IPS-18a (cell line): ENCODE measurements around the gene NUP42.
"Not testable (repeated sequence)": the region's sequence is repeated elsewhere in the genome, so short reads cannot be mapped to it uniquely, and the experiment has no call there.

Experiments used
- H3K27ac ChIP-seq: one replicate; pipeline ENCODE4 v1.5.1; 2013; ENCODE audit warnings: low read length
- H3K27me3 ChIP-seq: one replicate; pipeline ENCODE4 v1.6.1; 2013; ENCODE audit warnings: mild to moderate bottlenecking, low read length; ENCODE audit not compliant: control insufficient read depth, insufficient read depth
- H3K36me3 ChIP-seq: one replicate; pipeline ENCODE4 v1.6.1; 2013; ENCODE audit warnings: low read depth, low read length; ENCODE audit not compliant: control insufficient read depth
- H3K4me1 ChIP-seq: one replicate; pipeline ENCODE4 v1.6.1; 2013; ENCODE audit warnings: low read depth, low read length; ENCODE audit not compliant: control insufficient read depth
- H3K4me3 ChIP-seq: one replicate; pipeline ENCODE4 v1.5.1; 2013; ENCODE audit warnings: low read length
- H3K9ac ChIP-seq: one replicate; pipeline ENCODE4 v1.6.1; 2013; ENCODE audit warnings: mild to moderate bottlenecking, low read length, moderate library complexity
- H3K9me3 ChIP-seq: one replicate; pipeline ENCODE4 v1.6.1; 2013; ENCODE audit warnings: low read depth, low read length; ENCODE audit not compliant: control insufficient read depth

Gene NUP42

DNA sequence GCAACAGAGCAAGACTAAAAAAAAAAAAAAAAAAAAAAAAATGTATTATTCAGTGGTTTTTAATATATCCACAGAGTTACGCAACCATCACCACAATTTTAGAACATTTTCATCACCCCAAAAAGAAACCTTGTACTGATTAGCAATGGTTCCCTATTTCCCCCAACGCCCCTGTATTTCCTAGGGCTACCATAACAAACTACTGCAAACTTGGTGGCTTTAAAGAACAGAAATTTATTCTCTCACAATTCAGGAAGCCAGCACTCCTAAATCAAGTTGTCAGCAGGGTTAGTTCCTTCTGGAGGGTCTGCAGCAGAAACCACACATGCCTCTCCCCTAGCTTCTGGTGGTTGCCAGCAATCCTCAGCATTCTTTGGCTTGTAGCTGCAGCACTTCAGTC, 5.9 kb upstream of the NUP42 start:
- no peak overlapping the region for H3K9ac ChIP-seq
- no peak overlapping the region for H3K4me3 ChIP-seq
- no peaks in the 10 kb centered on the region for H3K27me3 ChIP-seq
- H3K9me3 ChIP-seq, result no peaks in the 10 kb centered on the region
- H3K36me3 ChIP-seq, result peaks cover 20% of the 10 kb centered on the region
- peaks cover 5% of the 10 kb centered on the region for H3K4me1 ChIP-seq
- H3K27ac ChIP-seq, result no peak overlapping the region

DNA sequence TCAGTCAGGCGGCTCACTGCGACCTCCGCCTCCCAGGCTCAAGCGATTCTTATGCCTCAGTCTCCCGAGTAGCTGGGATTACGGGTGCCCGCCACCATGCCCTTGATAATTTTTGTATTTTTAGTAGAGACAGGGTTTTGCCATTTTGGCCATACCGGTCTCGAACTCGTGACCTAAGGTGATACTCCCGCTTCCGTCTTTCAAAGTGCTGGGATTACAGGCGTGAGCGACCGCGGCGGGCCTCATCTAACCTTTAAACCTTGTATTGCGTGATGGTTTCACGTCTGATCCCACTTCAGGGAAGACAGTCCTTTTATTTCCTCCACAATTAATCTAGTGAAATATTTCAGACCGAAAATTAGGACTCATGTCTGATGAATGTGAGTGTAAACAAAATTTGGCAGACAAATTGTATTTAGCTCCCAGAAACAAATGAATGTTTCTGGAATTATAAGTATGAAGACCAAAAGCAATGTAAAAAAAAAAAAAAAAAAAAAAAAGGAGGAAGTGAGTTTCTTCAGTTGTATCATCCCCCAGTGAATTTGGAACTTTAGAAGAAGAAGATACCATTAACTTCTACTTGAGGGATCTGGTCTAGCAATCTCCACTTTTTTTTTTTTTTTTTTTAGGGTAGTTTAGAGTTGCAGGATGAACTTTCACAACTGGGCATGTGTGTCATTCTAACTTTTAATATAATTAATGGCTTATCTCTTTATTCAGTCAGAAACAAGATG, 1.6 kb downstream of the NUP42 start:
- H3K4me1 ChIP-seq, result peaks cover 13% of the 10 kb centered on the region
- H3K27ac ChIP-seq, result no peak overlapping the region
- H3K9me3 ChIP-seq, result no peaks in the 10 kb centered on the region
- H3K36me3 ChIP-seq, result peaks cover 31% of the 10 kb centered on the region
- H3K9ac ChIP-seq, result no peak overlapping the region
- H3K4me3 ChIP-seq, result peak overlapping the region; percentile 96
- H3K27me3 ChIP-seq, result no peaks in the 10 kb centered on the region

DNA sequence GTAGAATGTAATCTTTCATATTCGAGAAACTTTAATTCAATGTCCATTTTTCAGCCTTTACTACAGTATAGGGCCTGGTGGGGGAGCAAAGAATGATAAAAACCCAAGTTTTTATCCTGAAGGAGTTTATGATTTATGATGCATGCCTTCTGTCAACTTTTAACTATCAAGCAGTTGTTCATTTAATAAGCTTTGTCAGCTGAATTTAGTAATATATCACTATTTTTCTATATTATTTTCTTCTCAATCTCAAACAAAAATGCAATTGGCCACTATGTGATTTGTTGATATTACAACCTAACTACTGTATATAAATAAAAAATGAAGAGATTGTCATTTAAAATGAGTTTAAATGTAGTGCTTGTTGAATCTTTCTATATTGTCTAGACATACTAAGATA, 2.4 kb downstream of the NUP42 start:
- H3K27ac ChIP-seq, result no peak overlapping the region
- no peak overlapping the region for H3K4me3 ChIP-seq
- H3K36me3 ChIP-seq, result peaks cover 40% of the 10 kb centered on the region
- no peaks in the 10 kb centered on the region for H3K27me3 ChIP-seq
- peaks cover 13% of the 10 kb centered on the region for H3K4me1 ChIP-seq
- H3K9ac ChIP-seq, result no peak overlapping the region
- no peaks in the 10 kb centered on the region for H3K9me3 ChIP-seq

DNA sequence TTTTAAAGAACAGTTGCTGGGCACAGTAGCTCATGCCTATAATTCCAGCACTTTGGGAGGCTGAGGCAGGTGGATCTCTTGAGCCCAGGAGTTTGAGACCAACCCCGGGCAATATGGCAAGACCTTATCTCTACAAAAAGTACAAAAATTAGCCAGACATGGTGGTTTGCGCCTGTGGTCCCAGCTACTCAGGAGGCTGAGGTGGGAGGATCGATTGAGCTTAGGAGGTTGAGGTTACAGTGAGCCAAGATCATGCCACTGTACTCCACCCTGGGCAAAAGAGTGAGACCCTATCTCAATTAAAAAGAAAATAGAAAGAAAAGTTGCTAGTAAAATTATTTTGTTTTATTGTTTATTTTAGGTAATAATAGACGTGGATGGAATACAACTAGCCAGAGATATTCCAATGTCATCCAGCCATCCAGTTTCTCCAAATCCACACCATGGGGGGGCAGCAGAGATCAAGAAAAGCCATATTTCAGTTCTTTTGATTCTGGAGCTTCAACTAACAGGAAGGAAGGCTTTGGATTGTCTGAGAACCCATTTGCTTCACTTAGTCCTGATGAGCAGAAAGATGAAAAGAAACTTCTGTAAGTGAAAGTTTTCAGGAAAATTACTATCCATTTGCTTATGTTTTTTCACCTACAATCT, 3.0 kb downstream of the NUP42 start:
- Histone ChIP-seq H3K36me3 (peaks cover 42% of the 10 kb centered on the region), H3K4me3 (no peak overlapping the region), H3K9ac (no peak overlapping the region), H3K27me3 (no peaks in the 10 kb centered on the region), H3K27ac (no peak overlapping the region), H3K4me1 (peaks cover 13% of the 10 kb centered on the region), H3K9me3 (no peaks in the 10 kb centered on the region)

DNA sequence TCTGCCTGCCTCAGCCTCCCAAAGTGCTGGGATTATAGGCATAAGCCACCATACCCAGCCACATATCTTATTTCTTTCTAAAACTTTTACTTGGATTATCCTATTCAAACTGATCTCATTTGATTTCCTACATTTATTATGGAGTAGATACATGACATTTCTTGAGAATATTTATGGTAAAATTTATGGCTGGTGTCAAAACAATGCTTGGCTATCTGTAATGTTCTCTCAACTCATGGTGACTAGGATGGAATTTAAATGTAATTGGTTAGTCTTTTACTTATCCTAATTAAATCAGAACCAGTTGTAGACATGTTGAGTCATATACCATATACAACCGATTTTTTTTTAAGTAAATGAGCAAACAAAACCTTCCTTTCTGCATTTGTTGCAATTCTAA, 4.1 kb downstream of the NUP42 start:
- Histone ChIP-seq H3K36me3 (peaks cover 47% of the 10 kb centered on the region), H3K4me1 (peaks cover 8% of the 10 kb centered on the region), H3K9ac (no peak overlapping the region), H3K9me3 (no peaks in the 10 kb centered on the region), H3K4me3 (no peak overlapping the region), H3K27me3 (no peaks in the 10 kb centered on the region), H3K27ac (no peak overlapping the region)

DNA sequence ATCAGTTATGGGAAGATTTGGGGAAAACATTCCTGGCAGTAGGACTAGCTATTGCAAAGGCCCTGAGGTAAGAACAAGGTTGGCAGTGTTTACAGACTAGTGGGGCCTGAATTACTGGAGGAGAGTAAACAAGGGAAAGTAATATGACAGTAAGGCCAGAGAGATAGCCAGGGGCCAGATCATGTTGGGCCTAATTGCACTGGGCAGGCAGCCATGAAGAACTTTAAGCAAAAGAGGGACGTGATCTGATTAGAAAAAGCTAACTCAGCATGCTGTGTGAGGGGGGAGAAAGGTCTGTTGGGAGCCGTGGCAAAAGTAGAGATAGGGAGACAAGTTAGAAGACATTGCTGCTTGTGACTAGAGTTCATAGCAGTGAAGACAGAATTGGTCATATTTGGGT, 9.2 kb downstream of the NUP42 start:
- Histone ChIP-seq H3K36me3 (peaks cover 47% of the 10 kb centered on the region), H3K4me1 (no peaks in the 10 kb centered on the region), H3K9ac (no peak overlapping the region), H3K9me3 (no peaks in the 10 kb centered on the region), H3K27ac (no peak overlapping the region), H3K4me3 (no peak overlapping the region), H3K27me3 (no peaks in the 10 kb centered on the region)

DNA sequence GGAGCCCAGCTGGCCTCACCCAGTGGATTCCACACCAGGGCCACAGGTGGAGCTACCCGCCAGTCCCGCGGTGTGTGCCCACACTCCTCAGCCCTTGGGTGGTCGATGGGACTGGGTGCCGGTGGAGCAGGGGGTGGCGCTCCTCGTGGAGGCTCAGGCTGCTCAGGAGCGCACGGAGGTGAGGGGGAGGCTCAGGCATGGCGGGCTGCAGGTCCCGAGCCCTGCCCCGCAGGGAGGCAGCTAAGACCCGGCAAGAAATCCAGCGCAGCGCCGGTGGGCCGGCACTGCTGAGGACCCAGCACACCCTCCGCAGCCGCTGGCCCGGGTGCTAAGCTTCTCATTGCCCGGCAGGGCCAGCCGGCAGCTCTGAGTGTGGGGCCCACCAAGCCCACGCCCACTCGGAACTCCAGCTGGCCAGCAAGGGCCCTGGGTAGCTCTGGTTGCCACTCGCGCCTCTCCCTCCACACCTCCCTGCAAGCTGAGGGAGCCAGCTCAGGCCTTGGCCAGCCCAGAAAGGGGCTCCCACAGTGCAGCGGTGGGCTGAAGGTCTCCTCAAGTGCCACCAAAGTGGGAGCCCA, 11.9 kb downstream of the NUP42 start:
- peaks cover 34% of the 10 kb centered on the region for H3K36me3 ChIP-seq
- not testable (repeated sequence) for H3K27me3 ChIP-seq, H3K27ac ChIP-seq, H3K9me3 ChIP-seq, H3K4me3 ChIP-seq, H3K9ac ChIP-seq, H3K4me1 ChIP-seq

DNA sequence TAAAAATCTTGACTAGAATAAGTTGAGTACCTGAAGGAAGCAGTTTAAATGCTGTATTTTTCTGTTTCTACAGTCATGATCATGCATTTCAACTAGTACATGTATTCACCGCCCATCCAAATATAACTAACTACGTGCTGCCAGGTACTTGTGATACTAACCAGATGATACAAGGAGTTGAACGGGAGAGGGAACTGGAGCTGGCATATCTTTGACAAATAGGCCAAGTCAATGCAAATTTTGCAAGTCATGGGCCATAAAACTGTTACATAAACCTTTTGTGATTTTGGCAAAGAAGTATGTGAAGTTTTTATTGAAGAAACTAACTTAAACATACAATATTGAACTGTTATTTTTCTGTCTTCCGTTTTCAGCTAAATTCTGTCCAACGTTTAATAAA, 14.5 kb downstream of the NUP42 start:
- no peak overlapping the region for H3K4me3 ChIP-seq
- H3K9me3 ChIP-seq, result no peaks in the 10 kb centered on the region
- H3K9ac ChIP-seq, result no peak overlapping the region
- no peak overlapping the region for H3K27ac ChIP-seq
- H3K4me1 ChIP-seq, result no peaks in the 10 kb centered on the region
- no peaks in the 10 kb centered on the region for H3K27me3 ChIP-seq
- H3K36me3 ChIP-seq, result peaks cover 47% of the 10 kb centered on the region

DNA sequence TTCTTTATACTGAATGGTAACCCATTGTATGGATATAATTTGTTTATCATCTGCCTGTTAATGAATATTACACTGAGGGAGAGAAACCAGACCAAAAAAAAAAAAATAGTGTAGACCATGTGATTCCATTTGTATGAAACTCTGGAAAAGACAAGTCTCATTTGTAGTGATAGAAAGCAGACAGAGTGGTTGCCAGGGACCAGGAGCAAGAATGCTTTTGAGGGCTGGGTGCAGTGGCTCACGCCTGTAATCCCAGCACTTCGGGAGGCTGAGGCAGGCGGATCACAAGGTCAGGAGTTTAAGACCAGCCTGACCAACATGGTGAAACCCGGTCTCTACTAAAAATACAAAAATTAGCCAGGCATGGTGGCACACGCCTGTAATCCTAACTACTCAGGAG, 15.9 kb downstream of the NUP42 start:
- not testable (repeated sequence) for H3K27ac ChIP-seq

DNA sequence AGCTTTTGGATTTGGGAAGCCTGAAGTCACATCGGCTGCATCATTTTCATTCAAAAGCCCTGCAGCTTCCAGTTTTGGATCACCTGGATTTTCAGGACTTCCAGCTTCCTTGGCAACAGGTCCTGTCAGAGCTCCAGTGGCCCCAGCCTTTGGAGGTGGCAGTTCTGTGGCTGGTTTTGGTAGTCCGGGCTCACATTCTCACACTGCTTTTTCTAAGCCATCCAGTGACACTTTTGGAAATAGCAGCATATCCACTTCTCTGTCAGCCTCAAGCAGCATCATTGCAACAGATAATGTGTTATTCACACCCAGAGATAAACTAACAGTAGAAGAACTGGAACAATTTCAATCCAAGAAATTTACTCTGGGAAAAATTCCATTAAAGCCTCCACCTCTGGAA, 18.5 kb downstream of the NUP42 start:
- no peaks in the 10 kb centered on the region for H3K9me3 ChIP-seq
- no peaks in the 10 kb centered on the region for H3K4me1 ChIP-seq
- no peak overlapping the region for H3K27ac ChIP-seq
- no peaks in the 10 kb centered on the region for H3K27me3 ChIP-seq
- H3K4me3 ChIP-seq, result no peak overlapping the region
- H3K9ac ChIP-seq, result no peak overlapping the region
- H3K36me3 ChIP-seq, result peaks cover 43% of the 10 kb centered on the region

More for the DNA sequence above, 15.9 kb downstream of the NUP42 start:
- H3K9ac ChIP-seq, H3K27me3 ChIP-seq, H3K4me1 ChIP-seq, H3K4me3 ChIP-seq, H3K9me3 ChIP-seq: not testable (repeated sequence)
- H3K36me3 ChIP-seq, result peaks cover 45% of the 10 kb centered on the region

DNA sequence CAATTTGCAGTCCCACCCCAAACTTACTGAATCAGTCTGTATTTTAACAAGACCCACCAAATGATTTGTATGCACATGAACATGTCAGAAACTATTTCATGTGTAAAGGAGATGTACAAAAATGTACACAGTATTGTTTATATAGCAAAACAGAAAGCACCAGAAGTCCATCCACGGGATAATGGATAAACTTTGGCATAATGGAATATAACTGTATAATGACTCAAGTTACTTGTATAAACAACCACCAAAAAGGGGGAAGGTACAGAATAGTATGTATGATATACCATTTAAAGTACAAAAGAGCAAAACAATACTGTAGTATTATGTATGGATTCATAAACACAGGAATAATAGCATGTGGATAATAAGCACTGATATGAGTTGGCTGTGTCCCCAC, 22.4 kb downstream of the NUP42 start:
- no peaks in the 10 kb centered on the region for H3K4me1 ChIP-seq
- H3K9ac ChIP-seq, result no peak overlapping the region
- no peak overlapping the region for H3K27ac ChIP-seq
- no peaks in the 10 kb centered on the region for H3K9me3 ChIP-seq
- H3K27me3 ChIP-seq, result no peaks in the 10 kb centered on the region
- peaks cover 21% of the 10 kb centered on the region for H3K36me3 ChIP-seq
- no peak overlapping the region for H3K4me3 ChIP-seq

DNA sequence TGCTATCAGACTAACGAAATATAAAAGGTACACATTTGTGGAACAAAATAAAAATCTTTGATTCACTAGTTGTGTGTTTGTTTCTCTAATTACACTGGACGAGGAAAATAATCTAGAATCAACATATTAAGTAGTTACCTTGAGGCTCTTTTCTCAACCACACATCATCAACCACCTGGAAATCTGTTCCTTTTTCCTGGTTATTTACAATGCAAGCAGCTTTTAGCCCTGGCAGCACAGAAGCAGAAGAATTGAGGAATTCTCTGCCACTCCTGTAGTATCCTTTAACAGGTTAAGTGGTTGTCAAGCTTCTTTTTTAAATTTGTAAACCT, 23.7 kb downstream of the NUP42 start:
- Histone ChIP-seq H3K4me3 (no peak overlapping the region), H3K36me3 (peaks cover 8% of the 10 kb centered on the region), H3K4me1 (no peaks in the 10 kb centered on the region)

More for the DNA sequence above, 23.7 kb downstream of the NUP42 start:
- Histone ChIP-seq H3K27ac (no peak overlapping the region), H3K27me3 (no peaks in the 10 kb centered on the region), H3K9me3 (no peaks in the 10 kb centered on the region), H3K9ac (no peak overlapping the region)
